Loucy (cell line): ENCODE measurements around the gene C17orf50.

Experiments used
- H2AFZ ChIP-seq: fragments of 200-600 bp; sonication (generic); 2 replicates; pipeline ENCODE4 v1.6.0; 2016; ENCODE audit warnings: antibody characterized with exemption, mild to moderate bottlenecking, low read length, moderate library complexity
- H3F3A ChIP-seq: fragments of 200-600 bp; 2 replicates; pipeline ENCODE4 v1.6.0; 2016; ENCODE audit warnings: antibody characterized with exemption, low read depth, mild to moderate bottlenecking
- H3K27me3 ChIP-seq: fragments of 200-600 bp; sonication (generic); 2 replicates; pipeline ENCODE4 v1.6.1; 2014; ENCODE audit warnings: low read length, mild to moderate bottlenecking; ENCODE audit not compliant: insufficient read depth, poor library complexity, severe bottlenecking
- H3K36me3 ChIP-seq: fragments of 200-600 bp; sonication (generic); 2 replicates; pipeline ENCODE4 v1.6.1; 2016; ENCODE audit warnings: low read length; ENCODE audit not compliant: insufficient read depth
- H3K4me1 ChIP-seq: fragments of 200-600 bp; sonication (generic); 2 replicates; pipeline ENCODE4 v1.5.1; 2014; ENCODE audit warnings: low read length, mild to moderate bottlenecking; ENCODE audit not compliant: insufficient read depth, poor library complexity, severe bottlenecking
- H3K4me2 ChIP-seq: fragments of 200-600 bp; sonication (generic); 2 replicates; pipeline ENCODE4 v1.6.0; 2014; ENCODE audit warnings: antibody characterized with exemption, low read length, low read depth, mild to moderate bottlenecking; ENCODE audit not compliant: poor library complexity, severe bottlenecking
- H3K4me3 ChIP-seq: fragments of 200-600 bp; sonication (generic); 2 replicates; pipeline ENCODE4 v1.5.1; 2014; ENCODE audit warnings: low read length, mild to moderate bottlenecking, mixed read lengths; ENCODE audit not compliant: poor library complexity, severe bottlenecking
- H3K79me2 ChIP-seq: fragments of 200-600 bp; sonication (generic); 2 replicates; pipeline ENCODE4 v1.6.1; 2014; ENCODE audit warnings: low read length; ENCODE audit not compliant: insufficient read depth
- H3K9ac ChIP-seq: fragments of 200-600 bp; sonication (generic); 2 replicates; pipeline ENCODE4 v1.6.0; 2014; ENCODE audit warnings: mild to moderate bottlenecking, low read depth, low read length, moderate library complexity; ENCODE audit not compliant: poor library complexity, severe bottlenecking
- H3K9me2 ChIP-seq: fragments of 200-600 bp; sonication (generic); replicated peaks from 2 replicates; pipeline ENCODE4 v1.6.1; 2016; ENCODE audit warnings: low read depth, low read length, mixed read lengths
- H3K9me3 ChIP-seq: fragments of 200-600 bp; sonication (generic); 2 replicates; pipeline ENCODE4 v1.6.1; 2014; ENCODE audit warnings: mild to moderate bottlenecking, antibody characterized with exemption, low read length, low read depth; ENCODE audit not compliant: insufficient read depth
- H4K20me1 ChIP-seq: fragments of 200-600 bp; sonication (generic); 2 replicates; pipeline ENCODE4 v1.6.0; 2014; ENCODE audit warnings: antibody characterized with exemption, low read length, mild to moderate bottlenecking; ENCODE audit not compliant: insufficient read depth, poor library complexity, severe bottlenecking
- EZH2phosphoT487 ChIP-seq: fragments of 200-600 bp; IDR thresholded peaks from 2 replicates; pipeline ENCODE4 v1.6.1; 2018; ENCODE audit warnings: antibody characterized with exemption, mild to moderate bottlenecking, moderate library complexity, borderline replicate concordance
- TF ChIP-seq, protein P1 (sequence below): fragments of 200-600 bp; sonication (generic); conservative IDR thresholded peaks from 2 replicates; pipeline ENCODE4 v1.5.1; 2014; ENCODE audit warnings: mild to moderate bottlenecking, antibody characterized with exemption, low read length

Gene C17orf50

DNA sequence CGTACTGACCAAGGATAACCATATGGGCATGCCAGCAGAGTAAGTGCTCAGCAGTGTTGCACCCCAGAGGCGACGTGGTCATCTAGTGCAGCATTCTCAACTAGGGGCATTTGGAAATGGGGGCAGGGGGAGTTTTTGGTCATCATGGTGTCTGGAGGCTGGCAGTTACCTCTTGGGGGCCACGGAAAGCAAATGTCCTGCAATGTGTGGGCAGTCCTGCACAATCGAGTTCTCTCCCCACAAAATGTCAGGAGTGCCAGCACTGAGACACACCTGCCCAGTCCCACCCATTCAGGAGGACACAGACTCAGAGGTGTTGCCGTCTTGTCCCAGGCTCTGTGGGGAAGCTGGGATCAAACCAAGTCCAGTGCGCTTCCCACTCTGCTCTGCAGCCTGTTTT, 26.3 kb upstream of the C17orf50 start:
- Histone ChIP-seq H3K27me3 (no peaks in the 10 kb centered on the region), H4K20me1 (no peaks in the 10 kb centered on the region), H3K9ac (no peak overlapping the region), H2AFZ (no peak overlapping the region), H3K4me2 (no peak overlapping the region), H3K9me2 (no peaks in the 10 kb centered on the region), H3K79me2 (no peaks in the 10 kb centered on the region), H3K9me3 (no peaks in the 10 kb centered on the region), H3K4me1 (no peaks in the 10 kb centered on the region), H3K4me3 (no peak overlapping the region), H3F3A (no peaks in the 10 kb centered on the region), H3K36me3 (no peaks in the 10 kb centered on the region)
- TF ChIP-seq EZH2phosphoT487 = no peak
- TF ChIP-seq, protein P1, sequence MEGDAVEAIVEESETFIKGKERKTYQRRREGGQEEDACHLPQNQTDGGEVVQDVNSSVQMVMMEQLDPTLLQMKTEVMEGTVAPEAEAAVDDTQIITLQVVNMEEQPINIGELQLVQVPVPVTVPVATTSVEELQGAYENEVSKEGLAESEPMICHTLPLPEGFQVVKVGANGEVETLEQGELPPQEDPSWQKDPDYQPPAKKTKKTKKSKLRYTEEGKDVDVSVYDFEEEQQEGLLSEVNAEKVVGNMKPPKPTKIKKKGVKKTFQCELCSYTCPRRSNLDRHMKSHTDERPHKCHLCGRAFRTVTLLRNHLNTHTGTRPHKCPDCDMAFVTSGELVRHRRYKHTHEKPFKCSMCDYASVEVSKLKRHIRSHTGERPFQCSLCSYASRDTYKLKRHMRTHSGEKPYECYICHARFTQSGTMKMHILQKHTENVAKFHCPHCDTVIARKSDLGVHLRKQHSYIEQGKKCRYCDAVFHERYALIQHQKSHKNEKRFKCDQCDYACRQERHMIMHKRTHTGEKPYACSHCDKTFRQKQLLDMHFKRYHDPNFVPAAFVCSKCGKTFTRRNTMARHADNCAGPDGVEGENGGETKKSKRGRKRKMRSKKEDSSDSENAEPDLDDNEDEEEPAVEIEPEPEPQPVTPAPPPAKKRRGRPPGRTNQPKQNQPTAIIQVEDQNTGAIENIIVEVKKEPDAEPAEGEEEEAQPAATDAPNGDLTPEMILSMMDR = no peak

DNA sequence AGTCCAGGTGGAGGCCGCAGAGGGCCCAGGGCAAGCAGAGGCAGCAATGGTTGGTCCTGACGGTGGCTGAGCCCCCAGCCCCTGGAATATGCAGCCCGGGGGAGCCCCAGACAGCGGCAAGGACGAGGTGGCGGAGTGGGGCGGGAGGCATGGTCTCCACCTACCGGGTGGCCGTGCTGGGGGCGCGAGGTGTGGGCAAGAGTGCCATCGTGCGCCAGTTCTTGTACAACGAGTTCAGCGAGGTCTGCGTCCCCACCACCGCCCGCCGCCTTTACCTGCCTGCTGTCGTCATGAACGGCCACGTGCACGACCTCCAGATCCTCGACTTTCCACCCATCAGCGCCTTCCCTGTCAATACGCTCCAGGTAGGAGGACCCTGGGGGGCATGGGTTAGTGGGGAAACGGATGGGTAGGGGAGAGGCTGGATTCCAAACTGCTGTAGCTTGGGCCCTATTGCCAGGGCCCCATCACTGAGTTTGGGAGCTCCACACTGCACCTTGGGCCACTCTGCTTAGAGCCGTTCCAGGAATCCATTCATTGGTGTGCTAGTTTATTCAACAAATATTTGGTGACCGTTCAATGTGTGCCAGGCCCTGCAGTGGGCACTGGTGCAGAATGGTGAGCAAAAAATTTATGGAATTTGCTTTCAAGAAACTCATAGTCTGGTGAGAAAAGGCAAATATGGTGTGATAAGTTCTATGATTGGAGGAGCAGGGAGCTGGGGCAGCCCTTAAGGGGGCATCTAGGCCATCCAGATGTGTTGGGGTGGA, 25.5 kb upstream of the C17orf50 start:
- Histone ChIP-seq H3K4me3 (no peak overlapping the region), H3K36me3 (no peaks in the 10 kb centered on the region), H3F3A (no peaks in the 10 kb centered on the region), H3K9me2 (no peaks in the 10 kb centered on the region), H3K9ac (no peak overlapping the region), H3K27me3 (no peaks in the 10 kb centered on the region), H4K20me1 (no peaks in the 10 kb centered on the region), H3K9me3 (no peaks in the 10 kb centered on the region), H3K4me2 (no peak overlapping the region), H3K4me1 (no peaks in the 10 kb centered on the region), H2AFZ (no peak overlapping the region), H3K79me2 (no peaks in the 10 kb centered on the region)
- TF ChIP-seq, protein P1 = no peak
- no peak for TF ChIP-seq EZH2phosphoT487

DNA sequence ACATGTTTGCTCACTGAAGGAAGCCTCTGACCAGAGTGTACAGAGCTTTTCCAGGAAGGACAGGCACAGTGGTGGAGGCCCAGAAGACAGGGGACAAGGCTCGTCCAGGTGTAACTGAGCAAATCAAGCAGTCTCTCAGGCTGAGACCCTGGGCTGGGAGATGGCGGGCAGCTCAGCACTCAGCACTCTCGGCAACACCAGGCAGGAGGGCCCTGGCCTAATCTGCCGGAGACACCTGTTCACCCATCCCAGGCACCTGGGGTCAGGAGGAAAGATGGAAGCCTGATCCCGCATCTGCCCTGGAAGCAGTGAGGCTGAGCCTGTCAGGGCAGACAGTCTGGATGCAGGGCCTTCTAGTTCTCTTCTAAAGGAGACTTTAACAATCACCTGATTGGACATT, 24.5 kb upstream of the C17orf50 start:
- Histone ChIP-seq H3K4me3 (no peak overlapping the region), H3K79me2 (no peaks in the 10 kb centered on the region), H4K20me1 (no peaks in the 10 kb centered on the region), H3K9me2 (no peaks in the 10 kb centered on the region), H3K27me3 (no peaks in the 10 kb centered on the region), H3K9me3 (no peaks in the 10 kb centered on the region), H3F3A (no peaks in the 10 kb centered on the region), H3K9ac (no peak overlapping the region), H3K4me2 (no peak overlapping the region), H3K4me1 (no peaks in the 10 kb centered on the region), H3K36me3 (no peaks in the 10 kb centered on the region), H2AFZ (no peak overlapping the region)
- TF ChIP-seq, protein P1 = no peak
- no peak for TF ChIP-seq EZH2phosphoT487
